ENCODE data around the gene DECR2. TPM values are rescaled to one million over a fixed set of nuclear protein-coding genes. Genes with fewer than 3 reads are reported as not detected.

DECR2 gene
- total and polyA plus RNA-seq, 9 of the 15 experiments (the other 6 are each of a cell fraction or from before 2014, with no cell fraction given): 1.0 to 31.9 (median 10.3) TPM

- TF ChIP-seq PRPF4 (IDR thresholded peaks at IDR 0.05; ENCODE audit: insufficient read depth, low read depth, low read length, poor library complexity, severe bottlenecking): no peak
- no peak for TF ChIP-seq RREB1 (CRISPR knock-in tag; IDR thresholded peaks at IDR 0.05)
- TF ChIP-seq KLF10 (CRISPR knock-in tag; IDR thresholded peaks at IDR 0.05): no peak
- TF ChIP-seq ZNF507 (tag; conservative IDR thresholded peaks at IDR 0.05): no peak
- TF ChIP-seq ZBTB40 (IDR thresholded peaks at IDR 0.05): 0 out of 2 replicates have a peak, but pooled peaks have one; percentile 29
- no peak for TF ChIP-seq ZBTB40 (CRISPR knock-in tag; IDR thresholded peaks at IDR 0.05)
- 0 out of 2 replicates have a peak, but pooled peaks have one; percentile 44 for TF ChIP-seq GMEB1 (CRISPR knock-in tag; IDR thresholded peaks at IDR 0.05)
These were observed 19.6 kb upstream of the DECR2 start, which contains the start of gene PGAP6 (continued) for GRCh38 chr16:381789-382717.

Data from K562 (cell line).